Thyroid gland (tissue), 4 donors: Measurements from ENCODE around the gene CD320.

ENCODE experiments used
- CTCF ChIP-seq, 6 experiments: fragments of 200-600 bp in 3 of 6; fragments of 450-650 bp in 3 of 6; sonication (generic) in 3 of 6; IDR thresholded peaks; one replicate each; pipeline ENCODE4 v1.5.1; 2016 to 2019; ENCODE audit warnings: antibody characterized with exemption in 6 of 6, mild to moderate bottlenecking in 2 of 6, inconsistent platforms in 1 of 6, moderate library complexity in 1 of 6
- POLR2A ChIP-seq, 2 donors: fragments of 450-650 bp; IDR thresholded peaks; one replicate each; pipeline ENCODE4 v1.6.1; 2017; ENCODE audit warnings: antibody characterized with exemption in 2 of 2, mild to moderate bottlenecking in 2 of 2, moderate library complexity in 1 of 2

- TF ChIP-seq CTCF (IDR thresholded peaks at IDR 0.05), result no peak
- no peak for TF ChIP-seq POLR2A (IDR thresholded peaks at IDR 0.05)
Measured at GRCh38 chr19:8352134-8352827, 44.1 kb upstream of the CD320 start.
